Naive thymus-derived CD8-positive, alpha-beta T cell (primary cell): ENCODE data around the gene SART1. TPM values are rescaled to one million over a fixed set of nuclear protein-coding genes. Genes with fewer than 3 reads are reported as not detected.
A peak's percentile ranks its signal among the peaks of the same experiment; 100 is the strongest.

ENCODE experiments used
- ATAC-seq, 2 donors: fragments of 150-1000 bp; cut with Tn5 transposase in 1 of 2; sonication (Bioruptor Pico), chemical (Tn5 transposase) in 1 of 2; 1 replicate in 1 of 2; 2 replicates in 1 of 2; pipeline ENCODE4 v1.10.0; 2021; ENCODE audit warnings: mild to moderate bottlenecking in 2 of 2, moderate library complexity in 2 of 2
- POLR2A ChIA-PET: fragments of 350-600 bp; sonication (Branson Sonifier 250); formaldehyde crosslinking; loops from one replicate; lab custom pipeline; 2021; ENCODE audit warnings: antibody characterized with exemption; lab: Charles Lee
- DNase-seq, 10 donors: peaks; one replicate each; pipeline versions ENCODE4 v3.0.0 to v3.0.0-alpha.2; 2020 to 2022
- H3K27ac Mint-ChIP-seq, 10 donors: one replicate each; pipeline ENCODE4 v1.8.0; 2020 to 2022; ENCODE audit warnings: mild to moderate bottlenecking in 10 of 10, mixed read lengths in 10 of 10, moderate library complexity in 4 of 10, inconsistent platforms in 1 of 10
- H3K27me3 Mint-ChIP-seq, 5 donors: one replicate each; pipeline ENCODE4 v1.8.0; 2021 to 2022; ENCODE audit warnings: mixed read lengths in 5 of 5
- H3K36me3 Mint-ChIP-seq, 3 donors: one replicate each; pipeline ENCODE4 v1.8.0; 2020 to 2022; ENCODE audit warnings: mixed read lengths in 3 of 3, mild to moderate bottlenecking in 2 of 3, inconsistent platforms in 1 of 3
- H3K4me1 Mint-ChIP-seq, 4 donors: one replicate each; pipeline ENCODE4 v1.8.0; 2021 to 2022; ENCODE audit warnings: mixed read lengths in 4 of 4
- H3K4me3 Mint-ChIP-seq, 10 donors: one replicate each; pipeline ENCODE4 v1.8.0; 2020 to 2022; ENCODE audit warnings: mild to moderate bottlenecking in 10 of 10, mixed read lengths in 10 of 10, moderate library complexity in 6 of 10, inconsistent platforms in 1 of 10
- H3K9me3 Mint-ChIP-seq, 9 donors: one replicate each; pipeline ENCODE4 v1.8.0; 2020 to 2022; ENCODE audit warnings: mixed read lengths in 9 of 9, mild to moderate bottlenecking in 3 of 9, inconsistent platforms in 1 of 9, moderate library complexity in 1 of 9
- polyA plus RNA-seq, 3 donors: library from polyadenylated mRNA; unstranded; fragments of 300-500 nt; fragmentation: Illumina TruSeq; gene quantifications; one replicate each; pipeline ENCODE4 v1.2.3, GENCODE V29; 2021
- total RNA-seq, 8 experiments: library from RNA in 2 of 8; stranded (reverse) in 2 of 8; gene quantifications; one replicate each; pipeline ENCODE4 v1.2.3 and lab custom pipeline; 2021 to 2026

Gene SART1
- total and polyA plus RNA-seq, 5 experiments from 2014 or later, result 16.2 to 91.9 (median 57.3) TPM

- peak overlapping the region in 4 of 10 donors; percentile 28 to 65 (median 56) for H3K27ac Mint-ChIP-seq
- H3K27me3 Mint-ChIP-seq, result no peaks in the 10 kb centered on the region
- no peak for ATAC-seq
- DNase-seq, result no peak
- H3K36me3 Mint-ChIP-seq, result peaks cover 0 to 89% (median 7%) of the 10 kb centered on the region in 3 donors
- POLR2A ChIA-PET, result no interaction called here
- H3K4me1 Mint-ChIP-seq, result peaks cover 14 to 28% (median 22%) of the 10 kb centered on the region in 4 donors
- H3K4me3 Mint-ChIP-seq, result no peak overlapping the region
- no peaks in the 10 kb centered on the region for H3K9me3 Mint-ChIP-seq
Measured at GRCh38 chr11:65968600-65969482, 7.3 kb downstream of the SART1 start.

GRCh38 chr11:65972116-65972515, 10.6 kb downstream of the SART1 start:
- Mint-ChIP-seq H3K36me3 (peaks cover 0 to 81% (median 2%) of the 10 kb centered on the region in 3 donors), H3K4me1 (peaks cover 10 to 25% (median 21%) of the 10 kb centered on the region in 4 donors), H3K27me3 (no peaks in the 10 kb centered on the region), H3K4me3 (no peak overlapping the region), H3K9me3 (no peaks in the 10 kb centered on the region), H3K27ac (peak overlapping the region in 3 of 10 donors; percentile 50 to 70 (median 51))
- ATAC-seq (no peak), DNase-seq (no peak)
- POLR2A ChIA-PET, result interaction anchor here (0.7 to 1.3 kb wide), 4 partner anchors 9 to 309 kb away, joined by 3 to 5 read pairs (median 3); partner anchors contain the start of gene RELA

- Mint-ChIP-seq H3K4me3 (no peak overlapping the region), H3K4me1 (peaks cover 10 to 20% (median 16%) of the 10 kb centered on the region in 4 donors), H3K36me3 (peaks cover 0 to 79% (median 2%) of the 10 kb centered on the region in 3 donors), H3K9me3 (no peaks in the 10 kb centered on the region), H3K27me3 (no peaks in the 10 kb centered on the region), H3K27ac (no peak overlapping the region)
- no peak for ATAC-seq
- POLR2A ChIA-PET, result interaction anchor here (1.3 kb wide), 1 partner anchor 8 kb away, joined by 5 read pairs; no protein-coding TSS in a partner anchor
- no peak for DNase-seq
Measured at GRCh38 chr11:65973439-65974110, 12.0 kb downstream of the SART1 start.

GRCh38 chr11:65975771-65976170, 14.2 kb downstream of the SART1 start:
- H3K9me3 Mint-ChIP-seq, result no peaks in the 10 kb centered on the region
- H3K27ac Mint-ChIP-seq, result peak overlapping the region in 4 of 10 donors; percentile 7 to 92 (median 44)
- no peaks in the 10 kb centered on the region for H3K27me3 Mint-ChIP-seq
- ATAC-seq (no peak), DNase-seq (no peak)
- H3K4me1 Mint-ChIP-seq, result peaks cover 5 to 8% (median 7%) of the 10 kb centered on the region in 4 donors
- POLR2A ChIA-PET, result interaction anchor here (0.7 to 0.8 kb wide), 3 partner anchors 14 to 763 kb away, joined by 3 to 6 read pairs (median 4); no protein-coding TSS in a partner anchor
- peaks cover 0 to 73% (median 6%) of the 10 kb centered on the region in 3 donors for H3K36me3 Mint-ChIP-seq
- no peak overlapping the region for H3K4me3 Mint-ChIP-seq

GRCh38 chr11:65976216-65977176, 15.0 kb downstream of the SART1 start:
- DNase-seq (peak in 1 of 10 donors; percentile 59), ATAC-seq (no peak)
- peaks cover 5 to 8% (median 7%) of the 10 kb centered on the region in 4 donors for H3K4me1 Mint-ChIP-seq
- POLR2A ChIA-PET, result interaction anchor here (0.8 to 1.7 kb wide), 3 partner anchors 66 to 125 kb away, joined by 3 read pairs; no protein-coding TSS in a partner anchor
- no peaks in the 10 kb centered on the region for H3K27me3 Mint-ChIP-seq
- H3K27ac Mint-ChIP-seq, result peak overlapping the region in 4 of 10 donors; percentile 34 to 92 (median 39)
- peaks cover 0 to 73% (median 6%) of the 10 kb centered on the region in 3 donors for H3K36me3 Mint-ChIP-seq
- H3K9me3 Mint-ChIP-seq, result no peaks in the 10 kb centered on the region
- H3K4me3 Mint-ChIP-seq, result no peak overlapping the region

- Mint-ChIP-seq H3K27ac (peak overlapping the region in 1 of 10 donors; percentile 92), H3K9me3 (no peaks in the 10 kb centered on the region), H3K27me3 (no peaks in the 10 kb centered on the region), H3K36me3 (peaks cover 0 to 62% (median 6%) of the 10 kb centered on the region in 3 donors), H3K4me3 (no peak overlapping the region), H3K4me1 (peaks cover 3 to 8% (median 5%) of the 10 kb centered on the region in 4 donors)
- DNase-seq (no peak), ATAC-seq (no peak)
- POLR2A ChIA-PET, result interaction anchor here (0.6 to 1.7 kb wide), 4 partner anchors 18 to 291 kb away, joined by 3 to 4 read pairs (median 3); no protein-coding TSS in a partner anchor
Measured at GRCh38 chr11:65977621-65978390, 16.3 kb downstream of the SART1 start.

- no peaks in the 10 kb centered on the region for H3K9me3 Mint-ChIP-seq
- H3K27me3 Mint-ChIP-seq, result no peaks in the 10 kb centered on the region
- peak overlapping the region in 3 of 10 donors; percentile 40 to 76 (median 67) for H3K27ac Mint-ChIP-seq
- no peak for ATAC-seq
- H3K4me3 Mint-ChIP-seq, result no peak overlapping the region
- peaks cover 3 to 8% (median 5%) of the 10 kb centered on the region in 4 donors for H3K4me1 Mint-ChIP-seq
- peak in 1 of 10 donors; percentile 64 for DNase-seq
- POLR2A ChIA-PET, result interaction anchor here (0.6 to 1.7 kb wide), 4 partner anchors 19 to 292 kb away, joined by 3 to 5 read pairs (median 4); partner anchors contain the start of gene FIBP
- H3K36me3 Mint-ChIP-seq, result peaks cover 0 to 54% (median 6%) of the 10 kb centered on the region in 3 donors
Measured at GRCh38 chr11:65978391-65979238, 17.1 kb downstream of the SART1 start.

GRCh38 chr11:65979261-65979759, 17.8 kb downstream of the SART1 start:
- H3K27me3 Mint-ChIP-seq, result no peaks in the 10 kb centered on the region
- no peaks in the 10 kb centered on the region for H3K9me3 Mint-ChIP-seq
- ATAC-seq, result no peak
- POLR2A ChIA-PET, result interaction anchor here (1.2 to 1.7 kb wide), 2 partner anchors 91 to 121 kb away, joined by 3 to 5 read pairs; partner anchors contain the start of gene FIBP
- peak overlapping the region in 5 of 10 donors; percentile 19 to 85 (median 63) for H3K27ac Mint-ChIP-seq
- H3K36me3 Mint-ChIP-seq, result peaks cover 0 to 49% (median 4%) of the 10 kb centered on the region in 3 donors
- H3K4me3 Mint-ChIP-seq, result no peak overlapping the region
- H3K4me1 Mint-ChIP-seq, result peaks cover 3 to 8% (median 5%) of the 10 kb centered on the region in 4 donors
- DNase-seq, result no peak

- Mint-ChIP-seq H3K4me3 (no peak overlapping the region), H3K27ac (peak overlapping the region in 6 of 10 donors; percentile 33 to 86 (median 60)), H3K36me3 (peaks cover 0 to 34% (median 4%) of the 10 kb centered on the region in 3 donors), H3K27me3 (no peaks in the 10 kb centered on the region), H3K9me3 (no peaks in the 10 kb centered on the region), H3K4me1 (no peaks in the 10 kb centered on the region)
- POLR2A ChIA-PET, result interaction anchor here (0.9 to 1.3 kb wide), 3 partner anchors 9 to 97 kb away, joined by 4 to 5 read pairs (median 5); partner anchors contain the start of gene FIBP
- ATAC-seq (peak in 1 of 2 donors; percentile 8), DNase-seq (no peak)
Measured at GRCh38 chr11:65981101-65981740, 19.7 kb downstream of the SART1 start.
